NCI-H446 (cell line): ENCODE results near the gene ZNF287.
"Not testable (repeated sequence)": the region's sequence is repeated elsewhere in the genome, so short reads cannot be mapped to it uniquely, and the experiment has no call there.

Source experiments
- DNase-seq, 2 experiments: peaks; one replicate each; lab custom pipeline; 2025; lab: John Stamatoyannopoulos, UW

The ZNF287 gene

DNA sequence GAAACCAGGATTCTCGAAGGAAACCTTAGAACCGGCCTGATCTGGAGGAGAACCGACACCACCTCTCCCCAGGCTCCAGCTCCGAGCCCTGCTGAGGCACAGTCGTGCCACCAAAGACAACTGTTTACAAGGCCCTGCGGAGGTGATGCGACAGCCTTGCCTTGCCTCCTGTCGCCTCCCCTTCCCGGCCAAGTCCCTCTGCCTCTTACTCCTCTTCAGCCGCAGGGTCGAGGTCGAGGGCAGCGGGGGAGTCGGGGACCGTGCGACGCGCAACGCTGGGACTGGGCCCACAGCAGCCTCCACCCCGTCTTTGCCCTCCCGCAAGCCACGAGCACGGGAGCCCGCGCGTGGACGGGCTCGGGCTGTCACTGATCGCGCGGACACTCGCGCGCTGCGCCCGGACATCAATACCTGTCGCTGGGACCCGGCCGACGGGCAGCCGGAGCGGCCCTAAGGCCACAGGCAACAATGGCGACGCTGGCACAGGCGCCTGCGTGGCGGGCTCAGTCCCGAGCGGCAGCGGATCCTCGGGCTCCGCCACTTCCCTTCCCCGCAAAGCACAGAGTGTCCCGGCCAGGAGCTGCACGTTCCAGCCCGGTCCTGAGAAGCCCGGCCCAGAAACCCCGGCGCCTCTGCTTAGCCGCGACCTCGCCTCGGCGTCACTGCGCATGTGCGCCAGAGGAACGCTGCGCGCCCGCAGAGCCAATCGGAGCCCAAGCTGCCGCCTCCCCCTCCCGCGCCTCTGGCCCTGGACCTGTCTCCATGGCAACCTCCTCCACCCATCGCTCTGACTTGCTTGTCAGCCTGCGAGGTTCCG, at the start of gene ZNF287:
Gene ZNF287, minus strand, starts transcription at position 664 of the 817 bp plus-strand sequence. CDS start 1,473 bp downstream, outside the sequence.
- peak; percentile 58 to 87 for DNase-seq

DNA sequence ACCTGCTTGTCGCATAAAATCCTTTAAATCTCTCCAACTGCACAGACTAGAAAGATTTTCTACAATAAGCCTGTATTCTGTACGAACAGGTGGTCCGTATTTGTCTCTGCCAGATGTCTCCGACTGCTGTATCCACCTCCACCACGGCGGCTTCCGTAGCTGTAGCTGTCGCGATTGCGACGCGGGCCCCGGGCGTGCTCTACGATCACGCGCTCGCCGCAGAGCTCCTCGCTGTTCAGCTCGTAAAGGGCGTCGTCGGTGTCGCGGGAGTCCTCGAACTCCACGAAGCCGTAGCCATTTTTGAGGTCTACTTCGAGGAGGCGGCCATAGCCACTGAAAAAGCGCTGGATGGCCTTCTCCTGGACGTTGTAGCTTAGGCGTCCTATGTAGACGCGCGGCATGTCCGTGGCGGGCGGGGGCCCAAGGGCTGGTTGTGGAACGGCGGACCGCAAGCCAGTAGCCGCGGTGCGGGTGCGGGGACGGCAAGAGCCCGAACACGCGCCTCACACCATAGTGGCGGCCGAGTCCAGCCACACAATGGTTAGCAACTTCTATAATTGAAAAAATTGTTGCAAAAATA, 48.6 kb upstream of the ZNF287 start:
- no peak for DNase-seq

DNA sequence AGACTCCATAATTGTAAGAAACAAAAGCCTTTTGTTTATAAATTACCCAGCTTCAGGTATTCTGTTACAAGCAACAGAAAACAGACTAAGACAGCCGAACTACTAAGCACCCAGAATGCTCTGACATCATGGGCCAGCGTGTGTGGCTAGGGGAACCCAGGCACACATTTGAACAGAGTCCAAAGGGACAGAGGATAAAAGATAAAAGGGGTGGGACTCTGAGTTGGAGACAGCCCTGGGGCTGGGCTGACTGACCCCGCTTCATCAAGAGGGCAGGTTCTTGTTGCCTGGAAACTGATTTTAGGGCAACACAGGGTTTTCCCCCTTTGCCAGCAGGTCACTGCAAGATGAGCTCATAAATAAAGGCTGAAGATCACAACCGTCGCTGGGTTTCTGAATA, 30.5 kb upstream of the ZNF287 start:
- DNase-seq: no peak

DNA sequence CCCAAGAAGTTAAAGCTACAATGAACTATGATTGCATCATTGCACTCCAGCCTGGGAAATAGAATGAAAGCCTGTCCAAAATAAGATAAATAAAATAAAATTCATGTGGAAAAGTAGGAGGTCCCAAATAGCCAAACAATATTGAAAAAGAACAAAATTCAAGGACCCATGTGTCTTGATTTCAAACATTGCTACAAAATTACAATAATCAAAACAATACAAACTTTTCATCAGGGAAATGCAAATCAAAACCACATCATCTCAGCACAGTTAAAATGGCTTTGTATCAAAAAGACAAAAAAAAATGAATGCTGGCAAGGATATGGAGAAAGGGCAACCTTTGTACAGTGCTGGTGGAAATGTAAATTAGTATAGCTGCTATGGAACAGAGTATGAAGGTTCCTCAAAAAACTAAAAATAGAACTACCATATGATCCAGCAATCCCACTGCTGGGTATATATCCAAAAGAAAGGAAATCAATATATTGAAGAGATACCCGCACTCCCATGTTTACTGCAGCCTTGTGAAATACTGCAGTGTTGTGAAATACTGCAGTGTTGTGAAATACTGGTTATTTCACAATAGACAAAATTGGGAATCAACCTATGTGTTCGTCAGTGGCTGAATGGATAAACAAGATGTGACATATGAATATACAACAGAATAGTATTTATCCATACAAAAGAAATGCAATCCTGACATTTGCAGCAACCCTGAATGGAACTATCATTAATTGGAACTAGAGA, 24.5 kb upstream of the ZNF287 start:
- DNase-seq: no peak

DNA sequence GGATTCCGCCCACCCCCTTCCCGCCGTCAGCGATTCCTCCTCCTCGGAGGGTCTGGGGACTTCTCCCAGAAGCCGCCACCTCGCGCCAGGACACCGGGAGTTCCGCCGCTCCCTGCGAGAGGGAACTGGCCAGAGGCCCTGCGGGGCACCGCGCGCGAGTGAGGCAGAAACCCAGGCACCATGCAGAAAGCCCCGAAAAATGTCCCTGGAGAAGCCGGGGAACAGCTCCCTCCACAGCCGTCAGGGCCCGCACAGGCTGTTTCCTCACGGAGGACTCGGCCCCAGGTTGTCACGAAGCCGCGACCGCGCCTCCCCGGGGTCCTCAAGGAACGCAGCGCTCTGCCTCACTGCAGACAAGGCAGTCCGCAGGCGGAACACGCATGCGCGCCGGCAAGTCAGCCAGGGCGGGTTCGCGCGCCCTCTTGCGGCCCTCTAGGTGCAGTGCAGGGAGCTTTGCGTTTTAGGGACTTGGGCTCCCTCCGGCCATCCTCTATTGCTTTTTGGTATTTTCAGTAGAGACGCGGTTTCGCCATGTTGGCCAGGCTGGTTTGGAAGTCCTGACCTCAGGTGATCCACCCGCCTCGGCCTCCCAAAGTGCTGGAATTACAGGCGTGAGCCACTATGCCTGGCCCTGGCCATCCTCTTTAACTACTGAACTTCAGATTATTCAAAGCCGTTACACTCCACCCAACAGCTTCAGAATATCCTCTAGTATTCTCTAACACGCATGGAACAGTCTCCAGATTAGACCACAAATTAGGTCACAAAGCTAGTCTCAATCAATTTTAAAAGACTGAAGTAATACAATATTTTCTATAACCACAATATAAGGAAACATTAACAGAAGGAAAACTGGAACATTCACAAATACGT, 20.3 kb upstream of the ZNF287 start:
- DNase-seq: peak; percentile 29 to 83

DNA sequence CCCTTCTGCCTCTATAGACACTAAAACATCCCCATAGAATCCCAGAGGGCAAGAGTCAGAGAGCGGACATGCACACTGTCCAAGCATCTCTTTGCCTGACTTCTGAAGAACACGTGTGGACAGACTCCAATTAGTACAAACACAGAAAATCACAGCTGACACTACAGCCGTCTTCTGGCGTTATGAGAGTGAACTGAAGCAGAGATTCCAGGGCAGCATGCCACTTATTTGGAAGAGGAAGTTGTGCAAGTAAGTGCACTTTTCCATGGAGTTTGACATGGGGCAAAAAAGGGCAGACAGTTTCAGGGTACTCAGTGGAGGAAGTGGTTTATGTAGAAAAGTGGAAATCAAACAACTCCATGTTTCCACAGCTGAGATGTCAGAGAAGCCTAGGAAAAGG, 16.8 kb upstream of the ZNF287 start:
- no peak for DNase-seq

DNA sequence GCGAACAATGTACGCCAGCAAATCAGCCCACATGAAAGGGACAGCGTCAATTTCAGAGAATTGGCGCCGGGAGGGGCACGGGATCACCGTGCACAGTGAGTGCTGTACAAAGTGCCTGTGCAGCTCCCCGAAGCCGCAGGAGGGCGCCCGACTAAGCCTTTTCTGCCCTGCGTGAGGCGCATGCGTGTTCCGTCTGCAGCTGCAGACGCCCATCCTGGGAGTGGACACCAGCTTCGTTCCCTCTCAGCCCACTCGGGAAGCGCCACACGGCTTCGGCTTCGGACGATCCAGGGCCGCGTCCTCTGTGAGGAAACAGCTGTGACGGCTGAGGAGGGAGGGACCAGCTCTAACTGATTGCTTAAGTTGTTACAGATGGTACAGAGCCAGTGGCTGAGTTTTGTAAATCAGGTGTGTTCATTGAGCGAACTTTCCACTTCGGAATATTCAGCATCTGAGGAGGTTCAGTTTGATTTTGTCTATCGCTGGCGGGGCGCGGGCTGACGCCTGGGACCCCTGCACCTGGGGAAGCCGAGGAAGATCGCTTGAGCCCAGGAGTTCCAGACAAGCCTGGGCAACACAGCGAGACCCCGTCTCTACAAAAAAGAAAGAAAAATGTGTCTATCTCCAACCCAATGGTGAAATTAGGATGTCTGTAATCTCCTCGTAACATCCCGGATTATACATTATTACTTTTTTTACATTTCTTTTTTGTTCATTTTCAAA, 15.4 kb upstream of the ZNF287 start:
- peak; percentile 17 to 47 for DNase-seq

DNA sequence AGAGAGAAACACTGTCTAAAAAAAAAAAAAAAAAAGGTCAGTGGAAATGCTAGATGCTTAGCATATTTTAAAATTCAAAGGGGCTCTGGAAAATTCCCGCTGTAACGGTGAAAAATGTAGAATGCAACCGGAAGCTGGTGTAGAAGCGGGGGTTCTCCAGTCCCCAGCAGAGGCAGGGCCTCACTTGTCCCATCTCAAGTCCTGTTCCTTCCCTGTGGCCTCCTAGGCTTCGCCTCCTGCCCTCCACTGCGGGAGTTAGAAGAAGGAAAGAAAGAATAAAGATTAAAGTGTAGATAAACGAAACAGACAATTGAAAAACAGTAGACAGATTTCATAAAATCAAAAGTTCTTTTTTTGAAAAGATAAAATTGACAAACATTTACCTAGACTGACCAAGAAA, 14.8 kb upstream of the ZNF287 start:
- DNase-seq: no peak

DNA sequence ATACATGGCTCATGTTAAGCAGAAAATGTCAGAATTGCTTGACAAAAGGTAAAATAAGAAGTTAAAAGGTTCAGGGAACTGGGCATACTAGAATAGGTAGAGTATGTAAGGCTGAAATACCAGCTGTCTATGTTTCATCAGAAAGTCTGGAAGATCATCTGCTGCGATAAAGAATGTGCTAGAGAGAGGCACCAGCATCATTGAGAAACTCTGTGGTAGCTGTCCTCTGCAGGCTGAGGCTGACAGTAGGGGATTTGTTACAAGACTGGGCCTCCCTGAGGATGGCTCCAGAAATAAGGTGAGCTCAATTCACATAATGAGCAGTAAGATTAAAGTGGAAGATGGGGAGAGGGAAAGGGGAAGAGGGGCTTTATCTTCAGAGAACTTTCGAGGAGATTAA, 4.5 kb upstream of the ZNF287 start:
- no peak for DNase-seq

DNA sequence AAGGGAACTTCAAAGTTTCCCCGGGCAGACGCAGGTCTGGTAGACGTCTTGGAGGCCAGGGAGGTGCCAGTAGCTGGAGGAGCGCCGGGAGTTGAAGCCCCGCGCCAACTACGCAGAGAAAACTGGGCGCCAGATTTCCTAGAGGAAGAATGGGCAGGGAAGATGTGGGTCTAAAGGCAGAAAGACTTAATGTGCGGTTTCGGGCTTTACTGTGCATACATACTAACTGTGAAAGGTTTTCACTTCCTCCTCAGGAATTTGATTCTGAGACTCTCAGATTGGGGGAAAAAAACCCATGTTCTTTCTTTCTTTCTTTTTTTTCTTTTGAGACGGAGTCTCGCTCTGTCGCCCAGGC, 331 bp upstream of the ZNF287 start:
- no peak for DNase-seq

DNA sequence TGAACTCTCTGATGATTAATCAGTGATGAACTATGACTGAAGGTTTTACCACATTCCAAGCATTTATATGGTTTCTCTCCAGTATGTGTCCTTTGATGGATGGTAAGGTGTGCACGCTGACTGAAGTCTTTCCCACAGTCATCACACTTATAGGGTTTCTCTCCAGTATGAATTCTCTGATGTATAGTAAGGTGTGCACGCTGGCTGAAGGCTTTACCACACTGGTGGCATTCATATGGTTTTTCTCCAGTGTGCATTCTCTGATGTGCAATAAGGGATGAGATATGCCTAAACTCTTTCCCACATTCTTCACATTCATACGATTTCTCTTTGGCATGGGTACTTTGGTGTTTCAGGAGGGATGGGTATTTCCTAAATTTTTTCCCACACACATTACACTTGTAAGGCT, 16.4 kb downstream of the ZNF287 start:
- no peak for DNase-seq

DNA sequence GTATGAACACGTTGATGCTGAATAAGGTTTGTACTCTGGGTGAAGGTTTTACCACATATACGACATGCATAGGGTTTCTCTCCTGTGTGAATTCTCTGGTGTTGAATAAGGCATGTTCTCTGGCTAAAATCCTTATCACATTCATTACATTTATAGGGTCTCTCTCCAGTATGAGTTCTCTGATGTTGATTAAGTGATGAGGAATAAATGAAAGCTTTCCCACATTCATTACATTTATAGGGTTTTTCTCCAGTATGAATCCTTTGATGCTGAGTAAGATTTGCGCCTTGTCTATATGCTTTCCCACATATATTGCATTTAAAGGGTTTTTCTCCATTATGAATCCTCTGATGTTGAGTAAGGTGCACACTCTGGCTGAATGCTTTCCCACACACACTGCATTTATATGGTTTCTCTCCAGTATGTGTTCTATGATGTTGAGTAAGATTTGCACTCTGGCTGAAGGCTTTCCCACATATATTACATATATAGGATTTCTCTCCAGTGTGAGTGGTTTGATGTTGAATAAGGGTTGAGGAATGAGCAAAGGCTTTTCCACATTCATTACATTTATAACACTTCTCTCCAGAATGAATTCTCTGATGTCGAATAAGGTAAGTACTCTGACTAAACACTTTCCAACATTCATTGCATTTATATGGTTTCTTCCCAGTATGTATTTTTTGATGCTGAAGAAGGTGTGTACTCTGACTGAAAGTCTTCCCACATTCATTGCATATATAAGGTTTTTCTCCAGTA, 16.9 kb downstream of the ZNF287 start:
- DNase-seq: no peak

DNA sequence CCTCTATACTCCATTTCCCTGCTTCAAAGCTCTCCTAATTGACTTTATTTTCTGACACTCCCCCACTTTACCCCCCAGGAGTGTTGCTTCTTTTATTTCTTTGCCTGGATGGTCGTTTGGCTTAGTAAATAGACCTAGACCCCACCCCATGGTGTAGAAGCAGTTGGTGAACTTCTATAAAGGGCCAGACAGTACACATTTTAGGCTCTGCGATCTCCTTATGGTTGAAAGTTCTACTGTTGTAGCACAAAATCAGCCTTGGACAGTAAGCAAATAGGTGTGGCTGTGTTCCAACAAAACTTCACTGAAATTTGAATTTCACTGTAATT, 31.9 kb downstream of the ZNF287 start:
- no peak for DNase-seq

DNA sequence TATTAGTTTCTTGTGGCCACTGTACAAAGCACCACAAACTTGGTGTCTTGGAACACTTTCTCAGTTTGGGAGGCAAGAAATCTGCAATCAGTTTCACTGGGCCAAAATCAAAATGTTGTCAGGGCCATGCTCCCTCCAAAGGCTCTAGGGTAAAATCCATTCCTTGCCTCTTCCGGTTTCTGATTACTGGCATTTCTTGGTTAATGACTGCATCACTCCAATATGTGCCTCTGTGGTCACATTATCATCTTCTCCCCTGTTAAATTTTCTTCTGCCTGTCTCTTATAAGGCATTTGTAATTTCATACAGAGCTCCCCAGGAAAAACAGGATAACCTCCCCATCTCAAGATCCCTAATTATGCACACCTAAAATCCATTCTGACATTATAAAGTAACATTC, 34.8 kb downstream of the ZNF287 start:
- DNase-seq: no peak

DNA sequence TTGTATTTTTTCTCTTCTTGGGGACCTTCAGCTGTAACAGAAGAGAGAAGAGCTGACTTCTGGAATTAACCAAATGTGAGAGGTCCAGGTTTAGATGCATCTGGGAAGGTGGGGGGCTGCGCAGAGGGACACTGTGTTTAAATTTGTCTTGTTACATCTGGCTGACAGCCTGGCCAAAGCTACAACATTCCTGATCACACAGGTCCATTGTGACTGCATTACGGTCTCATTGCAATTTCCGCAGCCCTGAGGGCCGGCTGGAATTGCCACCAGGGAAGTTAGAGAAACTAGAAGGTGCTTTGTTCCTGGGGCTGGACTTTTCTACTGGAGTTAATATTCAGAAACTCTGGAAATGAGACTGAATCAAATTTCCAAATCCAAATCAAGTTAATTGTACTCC, 39.1 kb downstream of the ZNF287 start:
- DNase-seq: no peak

DNA sequence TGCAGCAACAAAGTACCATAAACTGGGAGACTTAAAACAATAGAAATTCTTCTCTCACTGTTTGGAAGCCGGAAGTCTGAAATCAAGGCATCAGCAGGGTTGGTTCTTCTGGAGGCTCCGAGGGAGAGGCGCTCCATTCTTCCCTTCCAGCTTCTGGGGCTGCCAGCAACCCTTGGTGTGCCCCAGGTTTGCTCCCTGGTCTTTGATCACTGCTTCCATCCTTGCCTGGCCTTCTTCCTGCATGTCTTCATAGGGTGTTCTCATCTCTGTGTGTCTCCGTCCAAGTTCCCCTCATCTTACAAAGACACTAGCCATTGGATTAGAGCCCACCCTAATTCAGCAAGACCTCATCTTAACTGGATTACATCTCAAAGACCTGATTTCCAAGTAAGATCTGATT, 41.7 kb downstream of the ZNF287 start:
- no peak for DNase-seq

DNA sequence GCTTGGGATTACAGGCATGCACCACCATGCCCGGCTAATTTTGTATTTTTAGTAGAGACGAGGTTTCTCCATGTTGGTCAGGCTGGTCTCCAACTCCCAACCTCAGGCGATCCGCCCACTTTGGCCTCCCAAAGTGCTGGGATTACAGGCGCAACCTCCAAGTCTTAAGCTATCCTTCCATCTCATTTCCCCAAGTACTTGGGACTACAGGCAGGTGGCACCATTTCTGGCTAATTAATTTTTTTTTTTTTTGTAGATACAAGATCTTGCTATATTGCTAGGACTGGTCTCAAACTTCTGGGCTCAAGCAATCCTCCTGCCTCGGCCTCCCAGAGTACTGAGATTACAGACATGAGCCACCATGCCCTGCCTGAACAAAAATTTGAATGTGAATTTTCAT, 43.4 kb downstream of the ZNF287 start:
- not testable (repeated sequence) for DNase-seq

DNA sequence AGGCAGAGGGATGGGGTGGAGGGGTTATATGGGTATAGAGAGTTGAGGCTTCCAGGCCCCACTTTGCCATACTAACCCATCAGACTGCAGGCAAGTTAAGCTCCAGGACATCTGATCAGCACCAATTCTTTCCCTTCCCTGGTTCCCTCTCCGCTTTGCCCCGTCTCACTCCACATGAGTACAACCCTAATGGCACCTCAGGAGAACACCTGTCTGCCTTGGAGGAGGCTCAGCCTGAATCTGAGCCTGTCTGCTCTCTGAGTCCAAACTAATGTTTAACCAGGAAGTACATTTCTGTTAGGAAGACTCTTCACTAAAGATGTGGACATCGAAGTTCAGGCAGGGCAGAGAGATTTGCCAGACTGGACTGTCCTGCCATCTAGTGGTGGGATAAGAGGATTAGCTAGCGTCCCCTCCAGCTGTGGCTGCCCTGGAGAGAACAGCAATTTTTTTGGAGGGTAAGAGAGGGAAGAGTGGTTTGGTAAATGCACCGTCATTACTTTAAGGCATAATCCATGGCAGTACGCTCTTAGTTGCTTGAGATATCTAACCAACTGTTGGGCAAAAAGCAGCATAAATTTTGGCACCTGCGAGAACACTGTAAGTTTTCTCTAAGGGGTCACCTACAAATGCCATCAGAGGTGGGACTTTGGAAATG, 47.8 kb downstream of the ZNF287 start:
- peak; percentile 3 to 78 for DNase-seq

DNA sequence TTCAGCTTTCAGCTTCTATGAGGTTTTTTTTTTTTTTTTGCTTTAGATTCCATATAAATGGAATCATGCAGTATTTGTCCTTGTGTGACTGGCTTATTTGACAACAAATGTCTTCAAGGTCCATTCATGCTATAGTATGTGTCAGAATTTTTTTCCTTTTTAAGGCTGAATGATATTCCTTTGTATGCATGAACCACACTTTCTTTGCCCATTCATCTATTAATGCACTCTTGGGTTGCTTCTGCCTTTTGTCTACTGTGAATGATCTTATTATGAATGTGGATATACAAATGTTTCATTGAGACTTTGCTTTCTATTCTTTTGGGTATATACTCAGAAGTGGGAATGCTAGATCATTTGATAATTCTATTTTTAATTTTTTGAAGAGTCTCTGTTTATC, 50.0 kb downstream of the ZNF287 start:
- no peak for DNase-seq

DNA sequence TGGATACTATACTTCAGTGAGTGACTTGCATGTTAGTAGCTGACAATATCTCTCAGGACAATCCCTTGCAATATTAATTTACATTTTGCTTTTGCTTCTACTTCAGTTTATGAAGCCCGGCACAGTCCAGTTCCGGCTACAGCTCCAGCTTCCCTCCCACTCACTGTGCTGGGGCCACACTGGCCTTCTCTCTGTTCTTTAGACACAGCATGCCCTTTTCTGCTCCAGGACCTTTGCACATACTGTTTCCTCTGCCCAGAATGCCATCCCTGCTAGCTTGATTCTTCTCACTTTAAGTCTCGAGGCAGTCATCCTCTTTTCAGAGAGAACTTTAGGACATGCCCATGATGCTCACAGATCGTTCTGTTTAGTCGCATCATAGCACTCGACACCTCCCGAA, 51.5 kb downstream of the ZNF287 start:
- DNase-seq: no peak
